ENCODE data around the gene ARMC12.

GRCh38 chr6:35690484-35690883 is 46.3 kb upstream of the ARMC12 start:
- TF ChIP-seq CTCF (IDR thresholded peaks at IDR 0.05; ENCODE audit: low read length) (no peak), EZH2 (IDR thresholded peaks at IDR 0.05; ENCODE audit: borderline replicate concordance, low read length) (no peak)
